ENCODE results near the gene RYR1.

RYR1 gene

GRCh38 chr19:38441657-38442348, 8.3 kb downstream of the RYR1 start:
- no peaks in the 10 kb centered on the region for H3K36me3 ChIP-seq (ENCODE audit: control insufficient read depth in 2 of 2, insufficient read depth in 2 of 2, low read length in 2 of 2)
- H3K9me3 ChIP-seq (ENCODE audit: control insufficient read depth in 2 of 2, low read length in 2 of 2): no peaks in the 10 kb centered on the region
- H3K27ac ChIP-seq (ENCODE audit: low read depth in 2 of 2, low read length in 2 of 2): no peak overlapping the region
- H3K4me1 ChIP-seq (ENCODE audit: control insufficient read depth in 2 of 2, insufficient read depth in 2 of 2, low read length in 2 of 2): no peaks in the 10 kb centered on the region
- no peak overlapping the region for H3K9ac ChIP-seq (ENCODE audit: low read depth in 1 of 2, low read length in 2 of 2)
- no peaks in the 10 kb centered on the region for H3K27me3 ChIP-seq (ENCODE audit: control insufficient read depth in 2 of 2, insufficient read depth in 2 of 2, low read length in 2 of 2)
- no peak overlapping the region for H3K4me3 ChIP-seq (ENCODE audit: low read length in 2 of 2)

GRCh38 chr19:38442736-38443135, 9.2 kb downstream of the RYR1 start:
- Histone ChIP-seq H3K9me3 (ENCODE audit: control insufficient read depth in 2 of 2, low read length in 2 of 2) (no peaks in the 10 kb centered on the region), H3K36me3 (ENCODE audit: control insufficient read depth in 2 of 2, insufficient read depth in 2 of 2, low read length in 2 of 2) (no peaks in the 10 kb centered on the region), H3K4me1 (ENCODE audit: control insufficient read depth in 2 of 2, insufficient read depth in 2 of 2, low read length in 2 of 2) (no peaks in the 10 kb centered on the region), H3K4me3 (ENCODE audit: low read length in 2 of 2) (no peak overlapping the region), H3K9ac (ENCODE audit: low read depth in 1 of 2, low read length in 2 of 2) (no peak overlapping the region), H3K27me3 (ENCODE audit: control insufficient read depth in 2 of 2, insufficient read depth in 2 of 2, low read length in 2 of 2) (no peaks in the 10 kb centered on the region), H3K27ac (ENCODE audit: low read depth in 2 of 2, low read length in 2 of 2) (no peak overlapping the region)

- Histone ChIP-seq H3K27ac (ENCODE audit: low read depth in 2 of 2, low read length in 2 of 2) (no peak overlapping the region), H3K9ac (ENCODE audit: low read depth in 1 of 2, low read length in 2 of 2) (no peak overlapping the region), H3K27me3 (ENCODE audit: control insufficient read depth in 2 of 2, insufficient read depth in 2 of 2, low read length in 2 of 2) (no peaks in the 10 kb centered on the region), H3K4me1 (ENCODE audit: control insufficient read depth in 2 of 2, insufficient read depth in 2 of 2, low read length in 2 of 2) (no peaks in the 10 kb centered on the region), H3K36me3 (ENCODE audit: control insufficient read depth in 2 of 2, insufficient read depth in 2 of 2, low read length in 2 of 2) (no peaks in the 10 kb centered on the region), H3K4me3 (ENCODE audit: low read length in 2 of 2) (no peak overlapping the region), H3K9me3 (ENCODE audit: control insufficient read depth in 2 of 2, low read length in 2 of 2) (no peaks in the 10 kb centered on the region)
Measured at GRCh38 chr19:38443458-38443999, 10.0 kb downstream of the RYR1 start.

GRCh38 chr19:38444026-38444425, 10.5 kb downstream of the RYR1 start:
- no peaks in the 10 kb centered on the region for H3K9me3 ChIP-seq (ENCODE audit: control insufficient read depth in 2 of 2, low read length in 2 of 2)
- H3K9ac ChIP-seq (ENCODE audit: low read depth in 1 of 2, low read length in 2 of 2): no peak overlapping the region
- no peaks in the 10 kb centered on the region for H3K36me3 ChIP-seq (ENCODE audit: control insufficient read depth in 2 of 2, insufficient read depth in 2 of 2, low read length in 2 of 2)
- H3K27me3 ChIP-seq (ENCODE audit: control insufficient read depth in 2 of 2, insufficient read depth in 2 of 2, low read length in 2 of 2): no peaks in the 10 kb centered on the region
- H3K27ac ChIP-seq (ENCODE audit: low read depth in 2 of 2, low read length in 2 of 2): no peak overlapping the region
- H3K4me1 ChIP-seq (ENCODE audit: control insufficient read depth in 2 of 2, insufficient read depth in 2 of 2, low read length in 2 of 2): no peaks in the 10 kb centered on the region
- no peak overlapping the region for H3K4me3 ChIP-seq (ENCODE audit: low read length in 2 of 2)

GRCh38 chr19:38445362-38445761, 11.9 kb downstream of the RYR1 start:
- Histone ChIP-seq H3K27ac (ENCODE audit: low read depth in 2 of 2, low read length in 2 of 2) (no peak overlapping the region), H3K27me3 (ENCODE audit: control insufficient read depth in 2 of 2, insufficient read depth in 2 of 2, low read length in 2 of 2) (no peaks in the 10 kb centered on the region), H3K9me3 (ENCODE audit: control insufficient read depth in 2 of 2, low read length in 2 of 2) (no peaks in the 10 kb centered on the region), H3K9ac (ENCODE audit: low read depth in 1 of 2, low read length in 2 of 2) (no peak overlapping the region), H3K4me1 (ENCODE audit: control insufficient read depth in 2 of 2, insufficient read depth in 2 of 2, low read length in 2 of 2) (no peaks in the 10 kb centered on the region), H3K36me3 (ENCODE audit: control insufficient read depth in 2 of 2, insufficient read depth in 2 of 2, low read length in 2 of 2) (no peaks in the 10 kb centered on the region), H3K4me3 (ENCODE audit: low read length in 2 of 2) (no peak overlapping the region)

- Histone ChIP-seq H3K9me3 (ENCODE audit: control insufficient read depth in 2 of 2, low read length in 2 of 2) (no peaks in the 10 kb centered on the region), H3K36me3 (ENCODE audit: control insufficient read depth in 2 of 2, insufficient read depth in 2 of 2, low read length in 2 of 2) (no peaks in the 10 kb centered on the region), H3K4me1 (ENCODE audit: control insufficient read depth in 2 of 2, insufficient read depth in 2 of 2, low read length in 2 of 2) (no peaks in the 10 kb centered on the region), H3K27ac (ENCODE audit: low read depth in 2 of 2, low read length in 2 of 2) (no peak overlapping the region), H3K4me3 (ENCODE audit: low read length in 2 of 2) (no peak overlapping the region), H3K9ac (ENCODE audit: low read depth in 1 of 2, low read length in 2 of 2) (no peak overlapping the region), H3K27me3 (ENCODE audit: control insufficient read depth in 2 of 2, insufficient read depth in 2 of 2, low read length in 2 of 2) (no peaks in the 10 kb centered on the region)
Measured at GRCh38 chr19:38448225-38448624, 14.7 kb downstream of the RYR1 start.

GRCh38 chr19:38449518-38449917, 16.0 kb downstream of the RYR1 start:
- no peaks in the 10 kb centered on the region for H3K27me3 ChIP-seq (ENCODE audit: control insufficient read depth in 2 of 2, insufficient read depth in 2 of 2, low read length in 2 of 2)
- no peak overlapping the region for H3K4me3 ChIP-seq (ENCODE audit: low read length in 2 of 2)
- H3K27ac ChIP-seq (ENCODE audit: low read depth in 2 of 2, low read length in 2 of 2): no peak overlapping the region
- no peaks in the 10 kb centered on the region for H3K9me3 ChIP-seq (ENCODE audit: control insufficient read depth in 2 of 2, low read length in 2 of 2)
- H3K36me3 ChIP-seq (ENCODE audit: control insufficient read depth in 2 of 2, insufficient read depth in 2 of 2, low read length in 2 of 2): no peaks in the 10 kb centered on the region
- no peak overlapping the region for H3K9ac ChIP-seq (ENCODE audit: low read depth in 1 of 2, low read length in 2 of 2)
- H3K4me1 ChIP-seq (ENCODE audit: control insufficient read depth in 2 of 2, insufficient read depth in 2 of 2, low read length in 2 of 2): no peaks in the 10 kb centered on the region

GRCh38 chr19:38451036-38451435, 17.5 kb downstream of the RYR1 start:
- H3K4me3 ChIP-seq (ENCODE audit: low read length in 2 of 2): no peak overlapping the region
- no peaks in the 10 kb centered on the region for H3K4me1 ChIP-seq (ENCODE audit: control insufficient read depth in 2 of 2, insufficient read depth in 2 of 2, low read length in 2 of 2)
- no peak overlapping the region for H3K9ac ChIP-seq (ENCODE audit: low read depth in 1 of 2, low read length in 2 of 2)
- no peaks in the 10 kb centered on the region for H3K27me3 ChIP-seq (ENCODE audit: control insufficient read depth in 2 of 2, insufficient read depth in 2 of 2, low read length in 2 of 2)
- H3K27ac ChIP-seq (ENCODE audit: low read depth in 2 of 2, low read length in 2 of 2): no peak overlapping the region
- H3K9me3 ChIP-seq (ENCODE audit: control insufficient read depth in 2 of 2, low read length in 2 of 2): no peaks in the 10 kb centered on the region
- no peaks in the 10 kb centered on the region for H3K36me3 ChIP-seq (ENCODE audit: control insufficient read depth in 2 of 2, insufficient read depth in 2 of 2, low read length in 2 of 2)

GRCh38 chr19:38451629-38452028, 18.1 kb downstream of the RYR1 start:
- no peaks in the 10 kb centered on the region for H3K27me3 ChIP-seq (ENCODE audit: control insufficient read depth in 2 of 2, insufficient read depth in 2 of 2, low read length in 2 of 2)
- no peak overlapping the region for H3K9ac ChIP-seq (ENCODE audit: low read depth in 1 of 2, low read length in 2 of 2)
- no peak overlapping the region for H3K4me3 ChIP-seq (ENCODE audit: low read length in 2 of 2)
- H3K27ac ChIP-seq (ENCODE audit: low read depth in 2 of 2, low read length in 2 of 2): no peak overlapping the region
- H3K36me3 ChIP-seq (ENCODE audit: control insufficient read depth in 2 of 2, insufficient read depth in 2 of 2, low read length in 2 of 2): no peaks in the 10 kb centered on the region
- no peaks in the 10 kb centered on the region for H3K4me1 ChIP-seq (ENCODE audit: control insufficient read depth in 2 of 2, insufficient read depth in 2 of 2, low read length in 2 of 2)
- H3K9me3 ChIP-seq (ENCODE audit: control insufficient read depth in 2 of 2, low read length in 2 of 2): no peaks in the 10 kb centered on the region

GRCh38 chr19:38452430-38453366, 19.2 kb downstream of the RYR1 start:
- H3K27ac ChIP-seq (ENCODE audit: low read depth in 2 of 2, low read length in 2 of 2): no peak overlapping the region
- no peaks in the 10 kb centered on the region for H3K9me3 ChIP-seq (ENCODE audit: control insufficient read depth in 2 of 2, low read length in 2 of 2)
- H3K36me3 ChIP-seq (ENCODE audit: control insufficient read depth in 2 of 2, insufficient read depth in 2 of 2, low read length in 2 of 2): no peaks in the 10 kb centered on the region
- H3K27me3 ChIP-seq (ENCODE audit: control insufficient read depth in 2 of 2, insufficient read depth in 2 of 2, low read length in 2 of 2): no peaks in the 10 kb centered on the region
- H3K9ac ChIP-seq (ENCODE audit: low read depth in 1 of 2, low read length in 2 of 2): no peak overlapping the region
- H3K4me3 ChIP-seq (ENCODE audit: low read length in 2 of 2): no peak overlapping the region
- no peaks in the 10 kb centered on the region for H3K4me1 ChIP-seq (ENCODE audit: control insufficient read depth in 2 of 2, insufficient read depth in 2 of 2, low read length in 2 of 2)
